ENCODE measurements around the gene KCNE3.
"Not testable (repeated sequence)": the region's sequence is repeated elsewhere in the genome, so short reads cannot be mapped to it uniquely, and the experiment has no call there.

Gene KCNE3

GRCh38 chr11:74438681-74439080 is 28.7 kb downstream of the KCNE3 start:
- DNase-seq, result no peak

- DNase-seq, result no peak
These were observed 29.8 kb downstream of the KCNE3 start for GRCh38 chr11:74437441-74438042.

- no peak for DNase-seq
These were observed 32.8 kb downstream of the KCNE3 start for GRCh38 chr11:74434528-74434927.

- DNase-seq, result no peak
These were observed 38.1 kb downstream of the KCNE3 start for GRCh38 chr11:74429205-74429604.

GRCh38 chr11:74427384-74427886 is 39.9 kb downstream of the KCNE3 start:
- no peak for DNase-seq

- no peak for DNase-seq
These were observed 42.2 kb downstream of the KCNE3 start for GRCh38 chr11:74425100-74425499.

- DNase-seq, result no peak
These were observed 48.8 kb downstream of the KCNE3 start for GRCh38 chr11:74418509-74418895.

GRCh38 chr11:74417860-74418508 is 49.4 kb downstream of the KCNE3 start:
- DNase-seq, result no peak

GRCh38 chr11:74417379-74417804 is 50.0 kb downstream of the KCNE3 start:
- no peak for DNase-seq

- DNase-seq, result not testable (repeated sequence)
These were observed 50.4 kb downstream of the KCNE3 start for GRCh38 chr11:74416974-74417373.

- DNase-seq, result no peak
These were observed 54.5 kb downstream of the KCNE3 start for GRCh38 chr11:74412733-74413359.

GRCh38 chr11:74412321-74412720 is 55.0 kb downstream of the KCNE3 start:
- no peak for DNase-seq

GRCh38 chr11:74409633-74410032 is 57.7 kb downstream of the KCNE3 start:
- no peak for DNase-seq
